WERI-Rb-1 (cell line): ENCODE data around the gene DOK6.

Source experiments
- DNase-seq: peaks from one replicate; pipeline ENCODE4 v3.0.0-alpha.2; 2020
- H3K27ac ChIP-seq: fragments of 250-450 bp; sonication (Bioruptor Pico); 2 replicates; pipeline ENCODE4 v1.5.1; 2020; ENCODE audit warnings: mild to moderate bottlenecking, moderate library complexity
- H3K27me3 ChIP-seq: fragments of 250-450 bp; sonication (Bioruptor Pico); 2 replicates; pipeline ENCODE4 v1.5.1; 2021; ENCODE audit warnings: mild to moderate bottlenecking, low read depth, moderate library complexity; ENCODE audit not compliant: insufficient read depth, severe bottlenecking
- H3K36me3 ChIP-seq: fragments of 250-450 bp; sonication (Bioruptor Pico); 2 replicates; pipeline ENCODE4 v1.5.1; 2020; ENCODE audit warnings: mild to moderate bottlenecking, moderate library complexity
- H3K4me3 ChIP-seq: 2 replicates; pipeline ENCODE4 v1.5.1; 2011; ENCODE audit warnings: low read depth, mild to moderate bottlenecking, control low read depth, low read length
- H3K9me3 ChIP-seq: fragments of 250-450 bp; sonication (Bioruptor Pico); 2 replicates; pipeline ENCODE4 v1.5.1; 2021; ENCODE audit warnings: mild to moderate bottlenecking, moderate library complexity; ENCODE audit not compliant: severe bottlenecking
- CTCF ChIP-seq: IDR thresholded peaks from 2 replicates; pipeline ENCODE4 v1.5.1; 2011; ENCODE audit warnings: low read depth, mild to moderate bottlenecking, control low read depth, inconsistent platforms, low read length

The DOK6 gene

GRCh38 chr18:69763002-69763401 is 362.3 kb downstream of the DOK6 start:
- no peak for TF ChIP-seq CTCF
- H3K27me3 ChIP-seq = no peaks in the 10 kb centered on the region

GRCh38 chr18:69763821-69764220 is 363.1 kb downstream of the DOK6 start:
- Histone ChIP-seq H3K27me3 (no peaks in the 10 kb centered on the region), H3K36me3 (no peaks in the 10 kb centered on the region), H3K9me3 (no peaks in the 10 kb centered on the region), H3K27ac (no peak overlapping the region), H3K4me3 (no peak overlapping the region)
- no peak for DNase-seq
- no peak for TF ChIP-seq CTCF

More at GRCh38 chr18:69763002-69763401, 362.3 kb downstream of the DOK6 start:
- no peak for DNase-seq
- Histone ChIP-seq H3K36me3 (no peaks in the 10 kb centered on the region), H3K4me3 (no peak overlapping the region), H3K27ac (no peak overlapping the region), H3K9me3 (no peaks in the 10 kb centered on the region)

- H3K36me3 ChIP-seq = no peaks in the 10 kb centered on the region
- no peak overlapping the region for H3K4me3 ChIP-seq
- no peak for DNase-seq
- no peaks in the 10 kb centered on the region for H3K9me3 ChIP-seq
- no peaks in the 10 kb centered on the region for H3K27me3 ChIP-seq
- TF ChIP-seq CTCF = no peak
- H3K27ac ChIP-seq = no peak overlapping the region
These were observed 369.6 kb downstream of the DOK6 start for GRCh38 chr18:69770238-69770637.

- TF ChIP-seq CTCF = no peak
- Histone ChIP-seq H3K27me3 (no peaks in the 10 kb centered on the region), H3K9me3 (no peaks in the 10 kb centered on the region), H3K27ac (no peak overlapping the region), H3K36me3 (no peaks in the 10 kb centered on the region), H3K4me3 (no peak overlapping the region)
- DNase-seq = no peak
These were observed 374.1 kb downstream of the DOK6 start for GRCh38 chr18:69774831-69775230.

GRCh38 chr18:69777248-69777647 is 376.6 kb downstream of the DOK6 start:
- no peaks in the 10 kb centered on the region for H3K9me3 ChIP-seq
- no peak for TF ChIP-seq CTCF

GRCh38 chr18:69778680-69779079 is 378.0 kb downstream of the DOK6 start:
- no peak for DNase-seq
- Histone ChIP-seq H3K9me3 (no peaks in the 10 kb centered on the region), H3K27ac (no peak overlapping the region), H3K27me3 (no peaks in the 10 kb centered on the region), H3K4me3 (no peak overlapping the region), H3K36me3 (no peaks in the 10 kb centered on the region)
- TF ChIP-seq CTCF = no peak

More at GRCh38 chr18:69777248-69777647, 376.6 kb downstream of the DOK6 start:
- Histone ChIP-seq H3K4me3 (no peak overlapping the region), H3K27me3 (no peaks in the 10 kb centered on the region), H3K36me3 (no peaks in the 10 kb centered on the region), H3K27ac (no peak overlapping the region)
- no peak for DNase-seq
